Heart left ventricle (tissue), 16 donors: ENCODE results near the gene AMN. TPM values are rescaled to one million over a fixed set of nuclear protein-coding genes. Genes with fewer than 3 reads are reported as not detected.

Source experiments
- ATAC-seq, 4 donors: fragments of 200-7000 bp; cut with Tn5 transposase; one replicate each; pipeline ENCODE4 v1.9.1; 2020 to 2022; ENCODE audit warnings: moderate library complexity in 4 of 4, mild to moderate bottlenecking in 3 of 4, moderate number of reproducible peaks in 1 of 4
- DNase-seq, 5 donors: peaks; one replicate each; pipeline ENCODE4 v3.0.0-alpha.2; 2020
- H3K27ac ChIP-seq, 12 donors: fragments of 200-600 bp; sonication (generic) in 4 of 12; one replicate each; pipeline versions ENCODE4 v1.5.0 to v1.8.0; 2016 to 2022; ENCODE audit warnings: mild to moderate bottlenecking in 2 of 12
- H3K27me3 ChIP-seq, 9 donors: fragments of 200-600 bp; sonication (generic) in 2 of 9; one replicate each; pipeline versions ENCODE4 v1.5.1 to v1.8.0; 2016 to 2022; ENCODE audit warnings: mild to moderate bottlenecking in 3 of 9
- H3K36me3 ChIP-seq, 9 donors: fragments of 200-600 bp; sonication (generic) in 2 of 9; one replicate each; pipeline versions ENCODE4 v1.5.0 to v1.8.0; 2018 to 2022; ENCODE audit warnings: mild to moderate bottlenecking in 2 of 9
- H3K4me1 ChIP-seq, 12 donors: fragments of 200-600 bp; sonication (generic) in 4 of 12; one replicate each; pipeline versions ENCODE4 v1.5.0 to v1.8.0; 2016 to 2022; ENCODE audit warnings: mild to moderate bottlenecking in 3 of 12
- H3K4me3 ChIP-seq, 12 donors: fragments of 200-600 bp; sonication (generic) in 4 of 12; one replicate each; pipeline versions ENCODE4 v1.5.0 to v1.8.0; 2017 to 2022; ENCODE audit warnings: mild to moderate bottlenecking in 9 of 12, moderate library complexity in 4 of 12
- H3K9me3 ChIP-seq, 12 donors: fragments of 200-600 bp; sonication (generic) in 4 of 12; one replicate each; pipeline versions ENCODE4 v1.5.0 to v1.8.0; 2016 to 2022; ENCODE audit warnings: mild to moderate bottlenecking in 1 of 12
- CTCF ChIP-seq, 12 donors: fragments of 200-600 bp; sonication (generic) in 4 of 12; IDR thresholded peaks; one replicate each; pipeline versions ENCODE4 v1.5.0 to v1.8.0; 2018 to 2022; ENCODE audit warnings: antibody characterized with exemption in 12 of 12, mild to moderate bottlenecking in 5 of 12
- POLR2A ChIP-seq, 2 donors: fragments of 450-650 bp; IDR thresholded peaks; one replicate each; pipeline ENCODE4 v1.6.1; 2017; ENCODE audit warnings: antibody characterized with exemption in 2 of 2, mild to moderate bottlenecking in 2 of 2, moderate library complexity in 2 of 2
- WGBS, 4 donors: extraction: QIAGEN DNeasy Blood & Tissue Kit in 2 of 4; methylation state at CpG; one replicate each; pipeline versions ENCODE4 v1.1.5 to v1.1.7; 2013 to 2018; 5-methylcytosine and 5-hydroxymethylcytosine counted together
- intact Hi-C, 10 donors: fragments of 100-400 bp; cut with DNase I; formaldehyde crosslinking; loops; one replicate each; pipeline versions ENCODE4 v1.11.1 to v1.14.2; 2022
- polyA plus RNA-seq, 2 donors: library from polyadenylated mRNA; stranded (reverse); fragments of 200-250 nt; gene quantifications; one replicate each; pipeline ENCODE4 v1.2.3, GENCODE V29; 2013
- total RNA-seq, 9 donors: library from RNA; depleted of rRNA in 2 of 9; stranded (reverse); fragments of >200 nt in 2 of 9; fragmentation: NEBNext Ultra II Directional in 3 of 9; extraction: Animal tissue kit (Norgen Biotek cat#: 25700) in 3 of 9; gene quantifications; one replicate each; pipeline versions ENCODE4 v1.1.0 to v1.2.4, GENCODE V29; 2016 to 2023
- donor health status: ischemic (EF 13 %, LVEDD 7.1; RV severe dilation, severe dysfunction).
- donor health status: healthy with polysubstance abuse.
- donor health status: DM: no; HTN: yes; CAD: no.
- donor health status: DM: no; HTN: no; CAD: no.
- donor health status: ischemic (EF 25% LVEDD 6.9; RV normal size, moderate dysfunction).
- donor health status: ischemic (EF 25% LVEDD 5.7; RV mildly dilated, moderate dysfunction).
- donor health status: healthy.
- donor health status: DM: yes; HTN: yes; CAD: no.
- donor health status: ischemic (EF 35%, LVEDD 5.7; RV mildly dilated, moderate dysfunction).
- donor health status: nonischemic (EF 11% LVEDD 7.7; RV severe dilation, severe dysfunction).
- donor health status: DM: yes; HTN: yes; CAD: no.
- donor health status: PGD.
- donor health status: ischemic (EF 29% LVEDD 5.4; RV normal size, mild dysfunction).
- donor health status: nonischemic (EF 23%, LVEDD 6.1; RV moderate dilation, normal function).

Gene AMN
- total and polyA plus RNA-seq, 11 donors = 0.11 to 0.36 (median 0.21) TPM; not detected in 8

- Histone ChIP-seq H3K4me3 (no peak overlapping the region), H3K9me3 (no peaks in the 10 kb centered on the region), H3K4me1 (no peaks in the 10 kb centered on the region), H3K36me3 (peaks cover 0 to 76% (median 29%) of the 10 kb centered on the region in 9 donors), H3K27ac (no peak overlapping the region), H3K27me3 (no peaks in the 10 kb centered on the region)
- intact Hi-C loops = no loop called here
- TF ChIP-seq CTCF (IDR thresholded peaks at IDR 0.05) (no peak), POLR2A (IDR thresholded peaks at IDR 0.05) (no peak)
- ATAC-seq (no peak), DNase-seq (no peak)
- WGBS, 4 donors = 90 to 95% (median 91%) methylated on average over 6 of the region's 6 CpGs
These were observed 44.1 kb upstream of the AMN start for GRCh38 chr14:102878174-102878969.

- DNase-seq = no peak
- H3K36me3 ChIP-seq = peaks cover 0 to 76% (median 26%) of the 10 kb centered on the region in 9 donors
- H3K9me3 ChIP-seq = no peaks in the 10 kb centered on the region
- H3K4me3 ChIP-seq = no peak overlapping the region
- no peak for TF ChIP-seq POLR2A (IDR thresholded peaks at IDR 0.05)
- TF ChIP-seq CTCF (IDR thresholded peaks at IDR 0.05) = no peak
- intact Hi-C loops = no loop called here
- no peaks in the 10 kb centered on the region for H3K27me3 ChIP-seq
- WGBS, 4 donors = 91 to 96% (median 94%) methylated on average over 6 of the region's 6 CpGs
- no peak for ATAC-seq
- H3K27ac ChIP-seq = no peak overlapping the region
- H3K4me1 ChIP-seq = no peaks in the 10 kb centered on the region
These were observed 43.4 kb upstream of the AMN start for GRCh38 chr14:102878970-102879460.

- DNase-seq = no peak
- peaks cover 0 to 80% (median 11%) of the 10 kb centered on the region in 9 donors for H3K36me3 ChIP-seq
- H3K4me3 ChIP-seq = no peak overlapping the region
- no peak for TF ChIP-seq CTCF (IDR thresholded peaks at IDR 0.05)
- no peak for TF ChIP-seq POLR2A (IDR thresholded peaks at IDR 0.05)
- H3K27ac ChIP-seq = no peak overlapping the region
- intact Hi-C loops = no loop called here
- H3K4me1 ChIP-seq = no peaks in the 10 kb centered on the region
- H3K27me3 ChIP-seq = no peaks in the 10 kb centered on the region
- WGBS, 4 donors = 65 to 90% (median 77%) methylated on average over 5 of the region's 5 CpGs
- no peak for ATAC-seq
- no peaks in the 10 kb centered on the region for H3K9me3 ChIP-seq
These were observed 40.1 kb upstream of the AMN start for GRCh38 chr14:102882226-102882906.

GRCh38 chr14:102883089-102883541 lies 39.3 kb upstream of the AMN start:
- Histone ChIP-seq H3K27ac (no peak overlapping the region), H3K36me3 (peaks cover 0 to 81% (median 9%) of the 10 kb centered on the region in 9 donors), H3K4me3 (no peak overlapping the region), H3K9me3 (no peaks in the 10 kb centered on the region), H3K4me1 (no peaks in the 10 kb centered on the region), H3K27me3 (no peaks in the 10 kb centered on the region)
- no peak for DNase-seq
- 90 to 93% (median 92%) methylated on average over 5 of the region's 5 CpGs for WGBS, 4 donors
- intact Hi-C loops = no loop called here
- no peak for ATAC-seq
- TF ChIP-seq POLR2A (IDR thresholded peaks at IDR 0.05) (no peak), CTCF (IDR thresholded peaks at IDR 0.05) (no peak)
